Lung (tissue), 12 donors: ENCODE measurements around the gene CCNY. TPM values are rescaled to one million over a fixed set of nuclear protein-coding genes. Genes with fewer than 3 reads are reported as not detected.

ENCODE experiments used
- ATAC-seq: fragments of 200-7000 bp; cut with Tn5 transposase; one replicate; pipeline ENCODE4 v1.9.1; 2020; ENCODE audit warnings: moderate number of reproducible peaks; ENCODE audit not compliant: insufficient read depth, low FRiP score
- DNase-seq, 3 donors: peaks; one replicate each; pipeline ENCODE4 v3.0.0-alpha.2; 2013 to 2017
- H3K27ac ChIP-seq, 2 donors: one replicate each; pipeline ENCODE4 v1.5.1; 2013; ENCODE audit warnings: mild to moderate bottlenecking in 2 of 2, moderate library complexity in 2 of 2, control low read depth in 1 of 2, inconsistent platforms in 1 of 2, low read depth in 1 of 2, low read length in 1 of 2
- H3K27me3 ChIP-seq, 3 donors: one replicate each; pipeline ENCODE4 v1.5.1; 2013; ENCODE audit warnings: low read length in 2 of 3; ENCODE audit not compliant: control insufficient read depth in 3 of 3, insufficient read depth in 3 of 3
- H3K36me3 ChIP-seq, 4 donors: one replicate each; pipeline ENCODE4 v1.5.1; 2013; ENCODE audit warnings: low read length in 4 of 4, mild to moderate bottlenecking in 1 of 4, moderate library complexity in 1 of 4; ENCODE audit not compliant: control insufficient read depth in 4 of 4, insufficient read depth in 4 of 4
- H3K4me1 ChIP-seq, 5 donors: one replicate each; pipeline ENCODE4 v1.5.1; 2013; ENCODE audit warnings: low read length in 5 of 5, mild to moderate bottlenecking in 2 of 5, moderate library complexity in 1 of 5; ENCODE audit not compliant: control insufficient read depth in 5 of 5, insufficient read depth in 5 of 5
- H3K4me3 ChIP-seq: one replicate; pipeline ENCODE4 v1.5.1; 2013; ENCODE audit warnings: mild to moderate bottlenecking, control low read depth, moderate library complexity
- H3K9ac ChIP-seq, 2 donors: one replicate each; pipeline ENCODE4 v1.5.1; 2013; ENCODE audit warnings: low read length in 2 of 2, control low read depth in 1 of 2; ENCODE audit not compliant: insufficient read depth in 1 of 2
- H3K9me3 ChIP-seq, 4 donors: one replicate each; pipeline ENCODE4 v1.5.1; 2013; ENCODE audit warnings: low read length in 3 of 4, mild to moderate bottlenecking in 1 of 4, moderate library complexity in 1 of 4; ENCODE audit not compliant: control insufficient read depth in 4 of 4, insufficient read depth in 3 of 4
- CTCF ChIP-seq: IDR thresholded peaks from 2 replicates; pipeline ENCODE4 v1.5.1; 2012; ENCODE audit warnings: mild to moderate bottlenecking; ENCODE audit errors: control extremely low read depth, extremely low read depth
- WGBS, 2 donors: extraction: QIAGEN DNeasy Blood & Tissue Kit; methylation state at CpG; one replicate each; pipeline ENCODE4 v1.1.7; 2013; 5-methylcytosine and 5-hydroxymethylcytosine counted together
- polyA plus RNA-seq, 2 donors: library from polyadenylated mRNA; stranded (reverse); fragments of 200-250 nt; gene quantifications; one replicate each; pipeline ENCODE4 v1.2.1, GENCODE V29; 2013
- total RNA-seq, 2 donors: library from RNA; depleted of rRNA in 1 of 2; stranded (reverse); fragments of >200 nt in 1 of 2; gene quantifications; one replicate each; pipeline ENCODE4 v1.2.1, GENCODE V29; 2014 to 2021
- donor health status: control.
- donor health status: control.
- donor health status: Bipolar disorder and iron deficiency.
- donor health status: healthy.
- donor health status: DM: yes; HTN: yes; CAD: no.

CCNY gene
- total and polyA plus RNA-seq, 4 donors: 26.6 to 63.0 (median 38.8) TPM

- no peak for ATAC-seq
- no peak for TF ChIP-seq CTCF
- 80 to 97% methylated on average over 2 of the region's 2 CpGs for WGBS, 2 donors
Measured at GRCh38 chr10:35440016-35440415, 103.7 kb downstream of the CCNY start.

DNA sequence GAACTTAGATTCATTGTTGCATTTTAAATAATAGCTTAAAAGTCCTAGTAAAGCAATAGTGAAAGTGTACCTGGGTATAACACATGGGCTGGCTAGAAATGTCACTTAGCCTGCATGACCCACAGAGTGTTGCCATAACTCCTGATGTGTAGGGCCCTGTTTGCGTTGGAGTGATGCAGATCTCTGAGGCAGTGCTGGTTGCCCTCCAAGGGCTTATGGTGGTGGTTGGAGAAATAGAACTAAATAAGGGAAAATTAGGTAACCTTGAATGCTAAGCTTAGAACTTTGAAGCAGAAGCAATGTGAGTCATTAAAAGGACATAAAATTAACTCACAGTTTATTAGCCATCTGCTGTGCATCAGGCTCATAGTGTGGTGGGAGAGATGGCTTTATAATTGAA, 105.7 kb downstream of the CCNY start:
- Histone ChIP-seq H3K4me1 (peaks cover 0 to 14% (median 0%) of the 10 kb centered on the region in 5 donors), H3K9ac (no peak overlapping the region), H3K36me3 (peaks cover 0 to 4% (median 1%) of the 10 kb centered on the region in 4 donors), H3K9me3 (peaks cover 0 to 12% (median 8%) of the 10 kb centered on the region in 4 donors), H3K27ac (no peak overlapping the region), H3K4me3 (no peak overlapping the region), H3K27me3 (no peaks in the 10 kb centered on the region)
- no peak for TF ChIP-seq CTCF
- 89 to 97% methylated on average over 1 of the region's 1 CpG for WGBS, 2 donors
- no peak for DNase-seq
- no peak for ATAC-seq

More at GRCh38 chr10:35440016-35440415, 103.7 kb downstream of the CCNY start:
- Histone ChIP-seq H3K4me1 (peaks cover 0 to 17% (median 0%) of the 10 kb centered on the region in 5 donors), H3K9me3 (peaks cover 0 to 12% (median 6%) of the 10 kb centered on the region in 4 donors), H3K9ac (no peak overlapping the region), H3K27ac (no peak overlapping the region), H3K27me3 (no peaks in the 10 kb centered on the region), H3K4me3 (no peak overlapping the region), H3K36me3 (peaks cover 0 to 4% (median 1%) of the 10 kb centered on the region in 4 donors)
- no peak for DNase-seq

GRCh38 chr10:35442592-35442991, 106.3 kb downstream of the CCNY start:
- WGBS, 2 donors: 84 to 92% methylated on average over 4 of the region's 4 CpGs

More at GRCh38 chr10:35442592-35442991, 106.3 kb downstream of the CCNY start:
- Histone ChIP-seq H3K4me1 (peaks cover 0 to 15% (median 4%) of the 10 kb centered on the region in 5 donors), H3K4me3 (no peak overlapping the region), H3K36me3 (peaks cover 0 to 4% (median 1%) of the 10 kb centered on the region in 4 donors), H3K9me3 (peaks cover 0 to 12% (median 8%) of the 10 kb centered on the region in 4 donors), H3K27ac (no peak overlapping the region), H3K27me3 (no peaks in the 10 kb centered on the region), H3K9ac (no peak overlapping the region)
- TF ChIP-seq CTCF: no peak
- no peak for ATAC-seq
- DNase-seq: no peak
